ENCODE measurements around the gene AGO1. TPM values are rescaled to one million over a fixed set of nuclear protein-coding genes. Genes with fewer than 3 reads are reported as not detected.

AGO1 gene
- total RNA-seq, 1 donor from 2014 or later: 103 TPM

DNA sequence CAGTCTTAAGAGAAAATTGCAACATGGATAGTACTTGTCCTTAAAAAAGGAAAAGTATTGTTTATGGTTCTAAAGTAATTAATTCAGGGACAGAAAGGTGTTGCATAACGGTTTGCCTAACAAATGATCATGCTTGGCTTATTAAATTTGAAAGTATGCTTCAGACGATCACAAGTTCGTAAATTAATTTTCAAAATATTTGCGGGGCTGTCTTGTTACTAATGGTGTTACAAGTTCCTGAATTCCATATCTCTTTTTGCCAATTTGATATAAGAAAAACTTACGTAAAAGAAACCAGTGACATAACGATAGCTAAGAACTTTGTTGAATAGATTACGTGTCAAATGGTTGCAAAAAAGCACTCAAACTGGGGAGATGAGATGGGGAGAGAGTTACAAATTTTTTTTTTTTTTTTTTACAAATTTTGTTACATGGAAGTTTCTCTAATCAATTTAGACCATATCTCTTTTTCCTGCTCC is 49.2 kb downstream of the AGO1 start:
- Mint-ChIP-seq H3K9me3 (ENCODE audit: unreplicated experiment) (peaks cover 3% of the 10 kb centered on the region), H3K4me1 (ENCODE audit: low read depth, unreplicated experiment) (peaks cover 9% of the 10 kb centered on the region), H3K36me3 (ENCODE audit: unreplicated experiment) (no peaks in the 10 kb centered on the region), H3K4me3 (ENCODE audit: unreplicated experiment) (peak overlapping the region; percentile 96), H3K27me3 (ENCODE audit: unreplicated experiment) (peaks cover 9% of the 10 kb centered on the region), H3K27ac (ENCODE audit: unreplicated experiment) (no peak overlapping the region)
- no peak for DNase-seq
- TF ChIP-seq, protein P1, sequence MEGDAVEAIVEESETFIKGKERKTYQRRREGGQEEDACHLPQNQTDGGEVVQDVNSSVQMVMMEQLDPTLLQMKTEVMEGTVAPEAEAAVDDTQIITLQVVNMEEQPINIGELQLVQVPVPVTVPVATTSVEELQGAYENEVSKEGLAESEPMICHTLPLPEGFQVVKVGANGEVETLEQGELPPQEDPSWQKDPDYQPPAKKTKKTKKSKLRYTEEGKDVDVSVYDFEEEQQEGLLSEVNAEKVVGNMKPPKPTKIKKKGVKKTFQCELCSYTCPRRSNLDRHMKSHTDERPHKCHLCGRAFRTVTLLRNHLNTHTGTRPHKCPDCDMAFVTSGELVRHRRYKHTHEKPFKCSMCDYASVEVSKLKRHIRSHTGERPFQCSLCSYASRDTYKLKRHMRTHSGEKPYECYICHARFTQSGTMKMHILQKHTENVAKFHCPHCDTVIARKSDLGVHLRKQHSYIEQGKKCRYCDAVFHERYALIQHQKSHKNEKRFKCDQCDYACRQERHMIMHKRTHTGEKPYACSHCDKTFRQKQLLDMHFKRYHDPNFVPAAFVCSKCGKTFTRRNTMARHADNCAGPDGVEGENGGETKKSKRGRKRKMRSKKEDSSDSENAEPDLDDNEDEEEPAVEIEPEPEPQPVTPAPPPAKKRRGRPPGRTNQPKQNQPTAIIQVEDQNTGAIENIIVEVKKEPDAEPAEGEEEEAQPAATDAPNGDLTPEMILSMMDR (IDR thresholded peaks at IDR 0.05; ENCODE audit: partially characterized antibody, unreplicated experiment): no peak

DNA sequence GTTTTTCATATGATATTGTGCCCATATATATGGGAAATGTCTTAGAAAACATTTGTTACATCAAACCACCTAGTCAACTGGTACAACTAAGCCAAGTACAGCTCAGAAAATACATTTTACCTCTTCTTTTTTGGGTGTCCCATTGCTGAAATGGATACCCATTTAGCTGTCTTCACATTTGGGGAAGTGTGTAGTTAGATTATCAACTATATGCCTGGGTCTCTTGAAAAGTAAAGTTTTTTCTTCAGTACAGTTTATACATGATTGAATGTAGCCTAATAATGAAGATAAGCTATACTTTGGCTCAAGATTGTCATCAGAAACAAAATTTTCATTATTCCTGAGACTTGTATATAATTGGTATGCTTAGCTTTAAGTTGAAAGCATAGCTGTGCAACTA is 49.9 kb downstream of the AGO1 start:
- Mint-ChIP-seq H3K27ac (ENCODE audit: unreplicated experiment) (no peak overlapping the region), H3K4me1 (ENCODE audit: low read depth, unreplicated experiment) (peaks cover 9% of the 10 kb centered on the region), H3K27me3 (ENCODE audit: unreplicated experiment) (peaks cover 7% of the 10 kb centered on the region), H3K9me3 (ENCODE audit: unreplicated experiment) (peaks cover 3% of the 10 kb centered on the region), H3K36me3 (ENCODE audit: unreplicated experiment) (no peaks in the 10 kb centered on the region), H3K4me3 (ENCODE audit: unreplicated experiment) (no peak overlapping the region)
- DNase-seq: no peak
- TF ChIP-seq, protein P1 (IDR thresholded peaks at IDR 0.05; ENCODE audit: partially characterized antibody, unreplicated experiment): no peak

DNA sequence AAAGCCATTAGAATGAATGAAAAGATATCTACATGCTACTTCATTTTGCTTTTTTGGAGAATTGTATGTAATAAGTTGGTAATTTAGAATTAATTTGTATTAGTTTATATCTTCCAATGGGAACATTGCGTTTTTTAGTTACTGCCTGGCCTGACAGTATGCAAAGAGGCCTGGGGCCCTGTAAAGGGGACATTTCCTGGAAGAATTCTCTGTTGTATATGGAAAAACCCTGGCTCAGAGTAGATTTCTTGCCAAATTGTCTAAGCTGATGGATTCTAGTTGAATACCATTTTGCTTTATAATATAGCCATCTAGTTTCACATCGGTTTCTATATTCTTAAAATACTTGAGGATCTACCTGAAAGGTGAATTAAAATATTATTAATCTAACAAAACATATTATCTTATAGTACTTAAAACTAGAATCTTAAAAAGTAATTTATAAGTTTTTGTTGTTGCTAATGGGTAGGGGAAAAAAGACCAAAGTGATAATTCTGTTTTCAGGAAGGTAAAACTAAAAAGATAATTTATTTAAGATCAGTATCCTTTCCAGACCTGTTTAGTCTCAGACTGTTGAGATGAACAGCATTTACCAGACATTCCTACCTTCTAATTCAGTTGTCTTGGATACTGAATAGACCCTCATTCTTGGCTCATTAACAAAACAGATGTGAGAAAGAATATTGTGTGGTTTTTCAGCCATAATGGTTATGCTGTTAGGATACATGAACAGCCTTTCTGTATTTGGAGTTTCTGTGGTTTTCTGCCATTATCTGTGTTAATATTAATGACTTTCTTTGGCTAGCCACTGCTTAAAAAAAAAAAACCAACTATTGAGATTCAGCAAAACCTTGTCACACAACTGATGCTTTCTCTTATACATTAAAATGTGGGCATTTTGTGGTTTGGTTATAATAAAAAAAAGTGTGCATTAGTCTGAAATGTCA is 52.7 kb downstream of the AGO1 start:
- Mint-ChIP-seq H3K4me3 (ENCODE audit: unreplicated experiment) (no peak overlapping the region), H3K4me1 (ENCODE audit: low read depth, unreplicated experiment) (peaks cover 8% of the 10 kb centered on the region), H3K27ac (ENCODE audit: unreplicated experiment) (no peak overlapping the region), H3K27me3 (ENCODE audit: unreplicated experiment) (peaks cover 3% of the 10 kb centered on the region), H3K36me3 (ENCODE audit: unreplicated experiment) (no peaks in the 10 kb centered on the region), H3K9me3 (ENCODE audit: unreplicated experiment) (no peaks in the 10 kb centered on the region)
- TF ChIP-seq, protein P1 (IDR thresholded peaks at IDR 0.05; ENCODE audit: partially characterized antibody, unreplicated experiment): no peak
- DNase-seq: no peak

- Mint-ChIP-seq H3K27ac (ENCODE audit: unreplicated experiment) (no peak overlapping the region), H3K4me3 (ENCODE audit: unreplicated experiment) (no peak overlapping the region), H3K4me1 (ENCODE audit: low read depth, unreplicated experiment) (peaks cover 6% of the 10 kb centered on the region), H3K36me3 (ENCODE audit: unreplicated experiment) (no peaks in the 10 kb centered on the region), H3K27me3 (ENCODE audit: unreplicated experiment) (no peaks in the 10 kb centered on the region), H3K9me3 (ENCODE audit: unreplicated experiment) (no peaks in the 10 kb centered on the region)
- TF ChIP-seq, protein P1 (IDR thresholded peaks at IDR 0.05; ENCODE audit: partially characterized antibody, unreplicated experiment): no peak
- DNase-seq: no peak
Observed at GRCh38 chr1:35936838-35937237, 53.8 kb downstream of the AGO1 start.

- H3K9me3 Mint-ChIP-seq (ENCODE audit: unreplicated experiment): no peaks in the 10 kb centered on the region
- H3K27ac Mint-ChIP-seq (ENCODE audit: unreplicated experiment): no peak overlapping the region
- H3K27me3 Mint-ChIP-seq (ENCODE audit: unreplicated experiment): no peaks in the 10 kb centered on the region
- H3K36me3 Mint-ChIP-seq (ENCODE audit: unreplicated experiment): no peaks in the 10 kb centered on the region
- peaks cover 3% of the 10 kb centered on the region for H3K4me1 Mint-ChIP-seq (ENCODE audit: low read depth, unreplicated experiment)
- no peak for DNase-seq
- TF ChIP-seq, protein P1 (IDR thresholded peaks at IDR 0.05; ENCODE audit: partially characterized antibody, unreplicated experiment): no peak
- no peak overlapping the region for H3K4me3 Mint-ChIP-seq (ENCODE audit: unreplicated experiment)
Observed at GRCh38 chr1:35939484-35939883, 56.5 kb downstream of the AGO1 start.

Data from glutamatergic neuron (in vitro differentiated cells).